Measurements from ENCODE around the gene SIGLEC8. TPM values are rescaled to one million over a fixed set of nuclear protein-coding genes. Genes with fewer than 3 reads are reported as not detected.
"Not testable (repeated sequence)": the region's sequence is repeated elsewhere in the genome, so short reads cannot be mapped to it uniquely, and the experiment has no call there.

SIGLEC8 gene
- total RNA-seq, 1 donor from 2014 or later, result 0.07 TPM

GRCh38 chr19:51427201-51427600, 31.1 kb downstream of the SIGLEC8 start:
- no peak overlapping the region for H3K27ac Mint-ChIP-seq
- DNase-seq (ENCODE audit: low spot score), result no peak
- peaks cover 1% of the 10 kb centered on the region for H3K4me1 Mint-ChIP-seq (ENCODE audit: low read depth)
- no peaks in the 10 kb centered on the region for H3K27me3 Mint-ChIP-seq (ENCODE audit: low read depth)
- intact Hi-C loops (cut with micrococcal nuclease), result no loop called here
- no peaks in the 10 kb centered on the region for H3K9me3 Mint-ChIP-seq
- H3K36me3 Mint-ChIP-seq (ENCODE audit: low read depth), result no peaks in the 10 kb centered on the region
- no peak overlapping the region for H3K4me3 Mint-ChIP-seq (ENCODE audit: low read depth)

DNA sequence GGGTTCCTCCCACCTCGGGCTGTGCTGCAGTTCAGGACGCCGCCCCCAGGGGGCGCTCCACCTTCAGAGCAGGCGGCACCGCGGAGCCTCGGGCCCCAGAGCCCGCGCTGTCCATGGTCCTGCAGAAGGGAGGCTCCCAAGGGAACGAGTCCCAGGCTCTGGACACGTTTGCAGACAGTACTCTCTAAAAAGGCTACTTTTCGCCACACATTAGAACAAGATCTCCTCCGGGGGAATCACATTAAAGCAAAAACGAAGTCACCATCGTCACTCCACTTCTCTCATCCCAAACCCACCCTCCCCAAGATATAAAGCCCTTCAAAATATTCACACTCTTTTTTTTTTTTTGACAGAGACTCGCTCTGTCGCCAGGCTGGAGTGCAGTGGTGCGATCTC, 36.2 kb downstream of the SIGLEC8 start:
- Mint-ChIP-seq H3K9me3 (no peaks in the 10 kb centered on the region), H3K4me1 (ENCODE audit: low read depth) (peaks cover 22% of the 10 kb centered on the region), H3K36me3 (ENCODE audit: low read depth) (no peaks in the 10 kb centered on the region), H3K4me3 (ENCODE audit: low read depth) (peak overlapping the region; percentile 26), H3K27ac (no peak overlapping the region), H3K27me3 (ENCODE audit: low read depth) (no peaks in the 10 kb centered on the region)
- intact Hi-C loops (cut with micrococcal nuclease), result loop anchor here (1.0 to 5.0 kb wide), 4 partner anchors 17 to 235 kb away; no protein-coding TSS in a partner anchor
- DNase-seq (ENCODE audit: low spot score), result peak; percentile 80

- H3K9me3 Mint-ChIP-seq, result no peaks in the 10 kb centered on the region
- peaks cover 25% of the 10 kb centered on the region for H3K4me1 Mint-ChIP-seq (ENCODE audit: low read depth)
- no peaks in the 10 kb centered on the region for H3K27me3 Mint-ChIP-seq (ENCODE audit: low read depth)
- no peaks in the 10 kb centered on the region for H3K36me3 Mint-ChIP-seq (ENCODE audit: low read depth)
- no peak for DNase-seq (ENCODE audit: low spot score)
- peak overlapping the region; percentile 26 for H3K4me3 Mint-ChIP-seq (ENCODE audit: low read depth)
- no peak overlapping the region for H3K27ac Mint-ChIP-seq
- intact Hi-C loops (cut with micrococcal nuclease), result loop anchor here (1.0 to 5.0 kb wide), 4 partner anchors 17 to 236 kb away; no protein-coding TSS in a partner anchor
Measured at GRCh38 chr19:51421229-51422052, 36.8 kb downstream of the SIGLEC8 start.

DNA sequence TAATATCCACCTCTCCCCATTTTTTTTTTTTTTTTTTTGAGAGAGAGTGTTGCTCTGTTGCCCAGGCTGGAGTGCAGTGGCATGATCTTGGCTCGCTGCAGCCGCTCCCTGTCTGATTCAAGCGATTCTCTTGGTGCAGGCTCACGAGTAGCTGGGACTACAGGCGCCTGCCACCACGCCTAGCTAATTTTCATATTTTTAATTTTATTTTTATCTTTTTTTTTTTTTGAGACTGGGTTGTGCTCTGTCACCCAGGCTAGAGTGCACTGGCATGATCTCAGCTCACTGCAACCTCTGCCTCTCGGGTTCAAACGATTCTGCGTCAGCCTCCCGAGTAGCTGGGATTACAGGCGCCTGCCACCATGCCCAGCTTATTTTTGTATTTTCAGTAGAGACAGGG, 37.7 kb downstream of the SIGLEC8 start:
- H3K4me3 Mint-ChIP-seq (ENCODE audit: low read depth); H3K27ac Mint-ChIP-seq; H3K36me3 Mint-ChIP-seq (ENCODE audit: low read depth); H3K27me3 Mint-ChIP-seq (ENCODE audit: low read depth); H3K9me3 Mint-ChIP-seq; DNase-seq (ENCODE audit: low spot score): not testable (repeated sequence)
- intact Hi-C loops (cut with micrococcal nuclease), result loop anchor here (5.0 kb wide), 2 partner anchors 92 to 217 kb away; no protein-coding TSS in a partner anchor
- peaks cover 28% of the 10 kb centered on the region for H3K4me1 Mint-ChIP-seq (ENCODE audit: low read depth)

GRCh38 chr19:51418707-51419106, 39.5 kb downstream of the SIGLEC8 start:
- Mint-ChIP-seq H3K27me3 (ENCODE audit: low read depth) (no peaks in the 10 kb centered on the region), H3K9me3 (no peaks in the 10 kb centered on the region), H3K27ac (no peak overlapping the region), H3K36me3 (ENCODE audit: low read depth) (no peaks in the 10 kb centered on the region), H3K4me3 (ENCODE audit: low read depth) (no peak overlapping the region), H3K4me1 (ENCODE audit: low read depth) (peaks cover 27% of the 10 kb centered on the region)
- intact Hi-C loops (cut with micrococcal nuclease), result no loop called here
- no peak for DNase-seq (ENCODE audit: low spot score)

DNA sequence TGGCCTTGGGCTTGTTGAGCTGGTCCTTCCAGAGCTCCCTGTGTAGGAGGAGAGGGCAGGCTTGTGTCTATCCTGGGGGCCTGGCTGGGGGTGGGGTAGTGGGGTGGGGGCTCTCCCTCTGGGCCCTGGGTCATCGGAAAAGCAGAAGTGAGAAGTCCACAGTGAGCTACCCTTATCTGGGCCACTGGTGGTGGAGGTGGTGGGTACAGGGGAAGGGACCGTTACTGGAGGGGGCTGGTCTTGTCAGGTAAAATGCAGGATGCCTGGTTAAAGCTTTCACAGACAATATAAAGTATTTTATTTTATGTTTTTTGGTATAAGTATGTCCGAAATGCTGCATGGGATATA, 40.5 kb downstream of the SIGLEC8 start:
- no peak overlapping the region for H3K4me3 Mint-ChIP-seq (ENCODE audit: low read depth)
- H3K27ac Mint-ChIP-seq, result peak overlapping the region; percentile 71
- intact Hi-C loops (cut with micrococcal nuclease), result loop anchor here (1.0 to 2.0 kb wide), 4 partner anchors 19 to 55 kb away; no protein-coding TSS in a partner anchor
- peaks cover 27% of the 10 kb centered on the region for H3K4me1 Mint-ChIP-seq (ENCODE audit: low read depth)
- no peaks in the 10 kb centered on the region for H3K9me3 Mint-ChIP-seq
- H3K27me3 Mint-ChIP-seq (ENCODE audit: low read depth), result no peaks in the 10 kb centered on the region
- DNase-seq (ENCODE audit: low spot score), result no peak
- H3K36me3 Mint-ChIP-seq (ENCODE audit: low read depth), result no peaks in the 10 kb centered on the region

GRCh38 chr19:51417107-51417809, 41.0 kb downstream of the SIGLEC8 start, which contains the start of gene SIGLEC10:
Gene SIGLEC10, minus strand, starts transcription at chr19:51417642. Its CDS starts 61 bp downstream, at chr19:51417581.
- Mint-ChIP-seq H3K27me3 (ENCODE audit: low read depth) (no peaks in the 10 kb centered on the region), H3K4me1 (ENCODE audit: low read depth) (peaks cover 27% of the 10 kb centered on the region), H3K4me3 (ENCODE audit: low read depth) (peak within 1 kb of the TSS; percentile 51), H3K27ac (peak within 1 kb of the TSS; percentile 71), H3K9me3 (no peaks in the 10 kb centered on the region), H3K36me3 (ENCODE audit: low read depth) (no peaks in the 10 kb centered on the region)
- intact Hi-C loops (cut with micrococcal nuclease), result loop anchor here (1.0 to 2.0 kb wide), 4 partner anchors 19 to 56 kb away; no protein-coding TSS in a partner anchor
- peak; percentile 18 for DNase-seq (ENCODE audit: low spot score)

GRCh38 chr19:51416422-51416821, 41.8 kb downstream of the SIGLEC8 start:
- H3K4me1 Mint-ChIP-seq (ENCODE audit: low read depth), result peaks cover 23% of the 10 kb centered on the region
- not testable (repeated sequence) for H3K36me3 Mint-ChIP-seq (ENCODE audit: low read depth); DNase-seq (ENCODE audit: low spot score); H3K4me3 Mint-ChIP-seq (ENCODE audit: low read depth); H3K27me3 Mint-ChIP-seq (ENCODE audit: low read depth); H3K27ac Mint-ChIP-seq; H3K9me3 Mint-ChIP-seq
- intact Hi-C loops (cut with micrococcal nuclease), result loop anchor here (2.0 kb wide), 3 partner anchors 22 to 56 kb away; no protein-coding TSS in a partner anchor

DNA sequence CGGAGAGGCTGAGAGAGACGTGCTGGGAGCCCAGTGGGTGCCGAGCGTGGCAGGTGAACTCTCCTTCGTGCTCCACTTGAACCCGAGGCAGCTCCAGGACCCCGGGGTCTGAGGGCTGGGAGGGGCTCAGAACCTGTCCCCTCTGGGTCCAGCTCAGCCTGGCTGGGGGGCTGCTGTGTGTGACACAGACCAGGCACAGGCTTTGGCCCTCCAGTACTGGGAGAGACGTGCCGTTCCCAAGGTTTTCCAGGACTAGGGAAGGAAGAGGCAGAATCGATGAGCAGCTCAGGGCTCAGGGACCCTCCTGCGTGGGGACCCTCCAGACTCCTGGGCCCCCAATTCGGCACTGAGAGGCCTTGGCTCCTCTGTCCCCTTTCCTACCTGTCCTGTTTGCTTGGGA, 43.1 kb downstream of the SIGLEC8 start:
- Mint-ChIP-seq H3K27me3 (ENCODE audit: low read depth) (no peaks in the 10 kb centered on the region), H3K4me1 (ENCODE audit: low read depth) (peaks cover 23% of the 10 kb centered on the region), H3K27ac (no peak overlapping the region), H3K9me3 (no peaks in the 10 kb centered on the region), H3K36me3 (ENCODE audit: low read depth) (no peaks in the 10 kb centered on the region), H3K4me3 (ENCODE audit: low read depth) (no peak overlapping the region)
- DNase-seq (ENCODE audit: low spot score), result no peak
- intact Hi-C loops (cut with micrococcal nuclease), result no loop called here

DNA sequence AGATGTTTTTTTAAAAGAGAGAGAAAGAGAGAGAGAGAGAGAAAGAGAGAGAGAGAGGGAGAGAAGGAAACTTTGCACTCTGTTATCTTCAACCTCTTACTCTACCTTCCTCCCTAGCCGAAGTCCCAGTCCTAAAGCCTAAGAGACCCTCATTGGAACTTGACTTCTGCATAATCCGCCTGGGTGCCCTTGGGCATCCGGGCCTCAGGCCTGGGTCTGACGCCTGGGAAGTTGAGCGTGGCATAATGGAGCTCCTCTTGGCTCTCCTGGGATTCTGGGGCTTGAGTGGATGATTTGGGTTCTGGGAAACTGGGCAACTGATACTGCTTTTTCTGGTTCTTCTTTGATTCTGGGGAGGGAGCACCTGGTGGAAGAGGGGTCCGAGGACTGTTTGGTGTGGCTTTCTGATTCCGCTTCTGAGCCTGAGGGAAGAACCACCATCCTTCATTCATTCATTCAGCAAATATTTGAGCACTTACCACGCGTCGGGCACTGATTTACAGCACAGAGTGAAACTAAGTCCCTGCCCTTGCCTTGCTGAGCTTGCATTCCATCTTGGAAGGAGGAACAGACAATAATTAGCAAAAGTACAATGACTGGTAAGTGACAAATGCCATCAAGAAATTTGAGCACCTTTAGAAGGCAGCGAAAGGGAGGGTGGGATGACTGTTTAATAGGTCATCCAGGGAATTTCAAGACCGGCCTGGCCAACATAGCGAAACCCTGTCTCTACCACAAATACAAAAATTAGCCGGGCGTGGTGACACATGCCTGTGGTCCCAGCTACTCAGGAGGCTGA, 47.1 kb downstream of the SIGLEC8 start:
- H3K9me3 Mint-ChIP-seq, result no peaks in the 10 kb centered on the region
- intact Hi-C loops (cut with micrococcal nuclease), result no loop called here
- no peak for DNase-seq (ENCODE audit: low spot score)
- no peak overlapping the region for H3K27ac Mint-ChIP-seq
- H3K4me3 Mint-ChIP-seq (ENCODE audit: low read depth), result no peak overlapping the region
- H3K36me3 Mint-ChIP-seq (ENCODE audit: low read depth), result peaks cover 4% of the 10 kb centered on the region
- H3K27me3 Mint-ChIP-seq (ENCODE audit: low read depth), result no peaks in the 10 kb centered on the region
- H3K4me1 Mint-ChIP-seq (ENCODE audit: low read depth), result peaks cover 13% of the 10 kb centered on the region

DNA sequence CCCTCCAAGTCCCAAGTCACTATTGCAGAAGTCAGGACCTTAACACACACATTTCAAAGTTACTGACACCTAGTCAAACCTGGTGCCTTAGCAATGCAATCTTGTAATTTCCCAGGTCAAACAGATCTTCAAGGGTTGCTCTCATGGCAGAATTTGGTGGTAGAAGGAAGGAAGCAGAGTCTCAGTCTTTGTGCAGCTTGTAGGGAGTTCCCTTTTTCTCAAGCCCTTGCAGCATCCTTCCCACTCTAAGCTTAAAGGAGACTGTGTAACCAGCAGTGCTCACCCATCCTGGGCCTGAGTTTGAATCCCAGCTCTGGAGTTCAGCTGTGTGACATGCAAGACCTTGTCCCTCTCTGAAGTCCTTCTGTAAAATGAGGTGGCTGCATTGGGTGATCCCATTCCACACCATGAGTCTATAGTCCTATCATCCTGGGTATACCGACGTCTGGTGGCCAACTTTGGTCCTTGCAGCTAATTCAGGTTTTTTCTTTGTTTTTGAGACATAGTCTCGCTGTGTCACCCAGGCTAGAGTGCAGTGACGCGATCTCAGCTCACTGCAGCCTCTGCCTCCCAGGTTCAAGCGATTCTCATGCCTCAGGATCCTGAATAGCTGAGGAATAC, 50.6 kb downstream of the SIGLEC8 start:
- H3K9me3 Mint-ChIP-seq, result peaks cover 12% of the 10 kb centered on the region
- no peak for DNase-seq (ENCODE audit: low spot score)
- no peak overlapping the region for H3K4me3 Mint-ChIP-seq (ENCODE audit: low read depth)
- no peak overlapping the region for H3K27ac Mint-ChIP-seq
- peaks cover 10% of the 10 kb centered on the region for H3K4me1 Mint-ChIP-seq (ENCODE audit: low read depth)
- peaks cover 23% of the 10 kb centered on the region for H3K36me3 Mint-ChIP-seq (ENCODE audit: low read depth)
- intact Hi-C loops (cut with micrococcal nuclease), result loop anchor here (2.0 kb wide), 1 partner anchor 69 kb away; no protein-coding TSS in a partner anchor
- no peaks in the 10 kb centered on the region for H3K27me3 Mint-ChIP-seq (ENCODE audit: low read depth)

DNA sequence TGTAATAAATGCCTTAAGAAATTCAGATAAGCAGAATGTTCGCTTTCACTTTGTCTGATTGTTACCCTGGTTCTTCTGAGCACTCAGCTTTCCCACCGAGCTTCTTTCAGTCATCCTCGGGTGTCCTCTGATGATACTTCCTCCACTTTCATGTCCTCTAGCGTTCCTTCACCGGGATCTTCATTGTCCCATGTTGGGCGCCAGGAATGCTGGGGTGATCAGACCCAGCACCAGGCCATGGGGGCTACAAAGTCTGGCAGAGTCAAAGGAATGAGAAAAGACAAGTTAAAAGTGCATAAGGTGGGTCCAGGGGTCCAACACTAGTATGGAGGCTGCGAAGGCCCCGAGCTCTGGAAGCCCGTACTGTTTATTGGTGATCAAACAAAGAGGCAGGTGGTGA, 56.1 kb downstream of the SIGLEC8 start:
- Mint-ChIP-seq H3K27ac (no peak overlapping the region), H3K36me3 (ENCODE audit: low read depth) (peaks cover 43% of the 10 kb centered on the region), H3K9me3 (peaks cover 26% of the 10 kb centered on the region), H3K27me3 (ENCODE audit: low read depth) (no peaks in the 10 kb centered on the region), H3K4me3 (ENCODE audit: low read depth) (no peak overlapping the region), H3K4me1 (ENCODE audit: low read depth) (peaks cover 13% of the 10 kb centered on the region)
- DNase-seq (ENCODE audit: low spot score), result no peak
- intact Hi-C loops (cut with micrococcal nuclease), result no loop called here

Data from activated T-helper 2 cell treated with anti-CD3 and anti-CD28 coated beads, Interferon-gamma antibody, Interleukin-2, Interleukin-4, amounts not matched to agents 10 μg/mL and 5 μg/mL and 100 μg/mL, durations not matched to agents 14 hours and 24 hours and 36 hours (primary cell).